K562 (cell line): ENCODE data around the gene ADAMTSL2. TPM values are rescaled to one million over a fixed set of nuclear protein-coding genes. Genes with fewer than 3 reads are reported as not detected.

ENCODE experiments used
- ATAC-seq: fragments of 200-7000 bp; cut with Tn5 transposase; 3 replicates; pipeline ENCODE4 v1.9.1; 2020; ENCODE audit warnings: moderate library complexity
- BruUV-seq: library from RNA; stranded (reverse); fragments of 400-500 nt; replicated peaks from 2 replicates; lab custom pipeline; 2021; lab: Mats Ljungman, UMichigan
- CTCF ChIA-PET: fragments of 300-600 bp; formaldehyde crosslinking; extraction: SDS; loops from one replicate; lab custom pipeline; 2021; ENCODE audit warnings: low intra/inter-chr PET ratio; lab: Yijun Ruan, JAX
- POLR2A ChIA-PET: fragments of 300-600, 350-650 bp; sonication (Branson Sonifier 250); formaldehyde crosslinking; extraction: SDS; loops from one replicate; lab custom pipeline; 2021; ENCODE audit warnings: antibody characterized with exemption, inconsistent platforms; lab: Yijun Ruan, JAX
- DNase-seq, 4 experiments: peaks; one replicate each; pipeline versions ENCODE4 v3.0.0 to v3.0.0-alpha.2; 2011 to 2018; ENCODE audit warnings: low spot score in 3 of 4, mixed read lengths in 3 of 4; ENCODE audit errors: extremely low read depth in 1 of 4
- FAIRE-seq: peaks from 2 replicates; lab custom pipeline; 2011; peaks lifted over from hg19 to GRCh38; lab: Jason Lieb, UNC
- H2AFZ ChIP-seq: 2 replicates; pipeline ENCODE4 v1.6.0; 2011; ENCODE audit warnings: low read depth, low read length, control low read depth, inconsistent platforms
- H3K27ac ChIP-seq: fragments of 200-600 bp; 3 replicates; pipeline ENCODE4 v1.8.0; 2011; ENCODE audit warnings: low read depth, mild to moderate bottlenecking, control low read depth, inconsistent platforms, low read length, moderate library complexity, mixed read lengths; ENCODE audit errors: extremely low read depth
- H3K27me3 ChIP-seq, 2 experiments: fragments of 300-600 bp in 1 of 2; 2 replicates in 1 of 2; 3 replicates in 1 of 2; pipeline versions ENCODE4 v1.6.0 to v1.8.0; 2011; ENCODE audit warnings: inconsistent platforms in 2 of 2, low read length in 2 of 2, mild to moderate bottlenecking in 1 of 2, mixed read lengths in 1 of 2, moderate library complexity in 1 of 2; ENCODE audit not compliant: control insufficient read depth in 2 of 2, insufficient read depth in 2 of 2
- H3K36me3 ChIP-seq: fragments of 300-600 bp; 3 replicates; pipeline ENCODE4 v1.8.0; 2011; ENCODE audit warnings: mild to moderate bottlenecking, low read length, inconsistent platforms; ENCODE audit not compliant: control insufficient read depth, insufficient read depth
- H3K4me1 ChIP-seq, 2 experiments: fragments of 200-600 bp in 1 of 2; replicated peaks in 1 of 2; 2 replicates in 1 of 2; 3 replicates in 1 of 2; pipeline versions ENCODE4 v1.5.1 to v1.8.0; 2011; ENCODE audit warnings: inconsistent platforms in 2 of 2, low read length in 2 of 2, mild to moderate bottlenecking in 1 of 2, mixed read lengths in 1 of 2, moderate library complexity in 1 of 2; ENCODE audit not compliant: control insufficient read depth in 2 of 2, insufficient read depth in 2 of 2
- H3K4me2 ChIP-seq: 2 replicates; pipeline ENCODE4 v1.6.1; 2011; ENCODE audit warnings: low read length, control low read depth, inconsistent platforms, mixed read lengths; ENCODE audit not compliant: insufficient read depth
- H3K4me3 ChIP-seq: fragments of 200-600 bp; sonication (generic), shearing (Covaris generic); 2 replicates; pipeline ENCODE4 v1.5.1; 2016; ENCODE audit warnings: control low read depth, inconsistent platforms
- H3K79me2 ChIP-seq: fragments of 200-600 bp; 3 replicates; pipeline ENCODE4 v1.8.0; 2011; ENCODE audit warnings: low read length, inconsistent platforms; ENCODE audit not compliant: control insufficient read depth, insufficient read depth
- H3K9ac ChIP-seq, 2 experiments: 2 replicates each; pipeline versions ENCODE4 v1.6.0 to v1.6.1; 2011; ENCODE audit warnings: low read depth in 2 of 2, low read length in 2 of 2, control low read depth in 1 of 2, inconsistent platforms in 1 of 2, mild to moderate bottlenecking in 1 of 2, mixed read lengths in 1 of 2; ENCODE audit not compliant: insufficient read depth in 1 of 2
- H3K9me1 ChIP-seq: one replicate; pipeline ENCODE4 v1.6.0; 2011; ENCODE audit warnings: inconsistent platforms, mild to moderate bottlenecking, low read length, moderate library complexity; ENCODE audit not compliant: control insufficient read depth, insufficient read depth
- H3K9me3 ChIP-seq: replicated peaks from 2 replicates; pipeline ENCODE4 v1.5.1; 2011; ENCODE audit warnings: low read depth, low read length, inconsistent platforms; ENCODE audit not compliant: control insufficient read depth, insufficient read depth
- H4K20me1 ChIP-seq: replicated peaks from 2 replicates; pipeline ENCODE4 v1.6.1; 2011; ENCODE audit warnings: low read length, inconsistent platforms, mixed read lengths; ENCODE audit not compliant: control insufficient read depth, insufficient read depth
- ATF1 ChIP-seq, 2 experiments: fragments of 450-650 bp in 1 of 2; IDR thresholded peaks; 2 replicates each; pipeline ENCODE4 v1.6.1; 2016; ENCODE audit warnings: missing compliant biosample characterization in 1 of 2, missing genetic modification characterization in 1 of 2
- DMBX1 ChIP-seq: fragments of 250-450 bp; sonication (Bioruptor Pico); IDR thresholded peaks from 2 replicates; pipeline ENCODE4 v1.8.0; 2022; ENCODE audit warnings: inconsistent platforms, mild to moderate bottlenecking, moderate library complexity, borderline replicate concordance
- EHMT2 ChIP-seq: fragments of 450-650 bp; IDR thresholded peaks from 2 replicates; pipeline ENCODE4 v1.6.1; 2018; ENCODE audit warnings: antibody characterized with exemption
- ESRRB ChIP-seq: fragments of 250-450 bp; sonication (Bioruptor Pico); IDR thresholded peaks from 2 replicates; pipeline ENCODE4 v1.5.0; 2020; ENCODE audit warnings: mild to moderate bottlenecking, moderate library complexity, borderline replicate concordance
- KLF6 ChIP-seq: fragments of 250-450 bp; sonication (Bioruptor Pico); IDR thresholded peaks from 2 replicates; pipeline ENCODE4 v1.4.0; 2020; ENCODE audit warnings: mild to moderate bottlenecking, moderate library complexity, borderline replicate concordance
- RBBP5 ChIP-seq: fragments of 200-600 bp; sonication (generic); IDR thresholded peaks from 2 replicates; pipeline ENCODE4 v1.6.1; 2012; ENCODE audit warnings: borderline replicate concordance, mild to moderate bottlenecking, low read length, control low read depth, inconsistent platforms; ENCODE audit not compliant: insufficient read depth, poor library complexity, severe bottlenecking
- SIRT6 ChIP-seq: IDR thresholded peaks from one replicate; pipeline ENCODE4 v1.6.1; 2012; ENCODE audit warnings: low read depth, mild to moderate bottlenecking, control low read depth, inconsistent platforms, low read length, moderate library complexity
- SPI1 ChIP-seq: IDR thresholded peaks from 2 replicates; pipeline ENCODE4 v1.6.1; 2011; ENCODE audit warnings: low read depth, low read length, control low read depth, borderline replicate concordance
- ZC3H8 ChIP-seq: fragments of 450-650 bp; IDR thresholded peaks from 2 replicates; pipeline ENCODE4 v1.6.1; 2017
- ZFP36 ChIP-seq: fragments of 150-350 bp; IDR thresholded peaks from 2 replicates; pipeline ENCODE4 v1.6.1; 2018; ENCODE audit warnings: low read length, low read depth; ENCODE audit not compliant: partially characterized antibody
- ZKSCAN8 ChIP-seq: fragments of 200-800 bp; sonication (Bioruptor generic); IDR thresholded peaks from 2 replicates; pipeline ENCODE4 v1.6.1; 2016; ENCODE audit warnings: missing genetic modification characterization, missing compliant biosample characterization
- ZNF143 ChIP-seq: sonication (generic); formaldehyde crosslinking; IDR thresholded peaks from 2 replicates; pipeline ENCODE4 v1.9.0; 2022; ENCODE audit warnings: mild to moderate bottlenecking, missing genetic modification reagents
- ZNF609 ChIP-seq: sonication (generic); formaldehyde crosslinking; IDR thresholded peaks from 2 replicates; pipeline ENCODE4 v1.8.1; 2023; ENCODE audit warnings: missing genetic modification reagents, mild to moderate bottlenecking, borderline replicate concordance
- WGBS: fragments of 100-300 bp; shearing (Covaris generic); methylation state at CpG from one replicate; pipeline ENCODE4 v1.1.6; 2016; ENCODE audit warnings: low coverage, mixed read lengths; ENCODE audit not compliant: insufficient coverage; ENCODE audit errors: missing lambda C conversion rate; 5-methylcytosine and 5-hydroxymethylcytosine counted together
- in situ Hi-C: fragments of 300-500 bp; cut with MboI; formaldehyde crosslinking; loops from 4 replicates; pipeline ENCODE4 v1.15.0; 2018; ENCODE audit warnings: inconsistent platforms, mixed read lengths
- intact Hi-C: fragments of 100-400 bp; cut with micrococcal nuclease; formaldehyde crosslinking; loops from 2 replicates; pipeline ENCODE4 v1.14.2; 2022
- polyA plus RNA-seq, 8 experiments: library from polyadenylated mRNA; depleted of rRNA in 4 of 8; stranded (reverse) in 5 of 8; unstranded in 3 of 8; fragments of >200 nt; fragmentation: Nextera tagmentation in 2 of 8; fragmentation: Illumina TruSeq in 1 of 8; extraction: Ambion mirVana in 2 of 8; extraction: Trizol in 1 of 8; gene quantifications; 2 replicates each; pipeline versions ENCODE4 v1.2.1 to v1.2.3, GENCODE V29; 2011 to 2014; ENCODE audit warnings: inconsistent platforms in 1 of 8, missing spikeins in 1 of 8
- total RNA-seq, 7 experiments: library from RNA; depleted of rRNA in 6 of 7; stranded (reverse); fragments of >200 nt in 6 of 7; fragmentation: Illumina TruSeq in 2 of 7; extraction: Trizol in 2 of 7; gene quantifications; 2 replicates each; pipeline versions ENCODE4 v1.2.1 to v1.2.3, GENCODE V29; 2011 to 2021; ENCODE audit warnings: low replicate concordance in 1 of 7
- TF ChIP-seq, protein P1 (sequence below): sonication (generic); formaldehyde crosslinking; IDR thresholded peaks from 2 replicates; pipeline ENCODE4 v1.8.0; 2022; ENCODE audit warnings: missing genetic modification reagents, mild to moderate bottlenecking, borderline replicate concordance

Gene ADAMTSL2
- total and polyA plus RNA-seq, 9 of the 15 experiments (the other 6 are each of a cell fraction or from before 2014, with no cell fraction given): 0.04 TPM; not detected in 8

DNA sequence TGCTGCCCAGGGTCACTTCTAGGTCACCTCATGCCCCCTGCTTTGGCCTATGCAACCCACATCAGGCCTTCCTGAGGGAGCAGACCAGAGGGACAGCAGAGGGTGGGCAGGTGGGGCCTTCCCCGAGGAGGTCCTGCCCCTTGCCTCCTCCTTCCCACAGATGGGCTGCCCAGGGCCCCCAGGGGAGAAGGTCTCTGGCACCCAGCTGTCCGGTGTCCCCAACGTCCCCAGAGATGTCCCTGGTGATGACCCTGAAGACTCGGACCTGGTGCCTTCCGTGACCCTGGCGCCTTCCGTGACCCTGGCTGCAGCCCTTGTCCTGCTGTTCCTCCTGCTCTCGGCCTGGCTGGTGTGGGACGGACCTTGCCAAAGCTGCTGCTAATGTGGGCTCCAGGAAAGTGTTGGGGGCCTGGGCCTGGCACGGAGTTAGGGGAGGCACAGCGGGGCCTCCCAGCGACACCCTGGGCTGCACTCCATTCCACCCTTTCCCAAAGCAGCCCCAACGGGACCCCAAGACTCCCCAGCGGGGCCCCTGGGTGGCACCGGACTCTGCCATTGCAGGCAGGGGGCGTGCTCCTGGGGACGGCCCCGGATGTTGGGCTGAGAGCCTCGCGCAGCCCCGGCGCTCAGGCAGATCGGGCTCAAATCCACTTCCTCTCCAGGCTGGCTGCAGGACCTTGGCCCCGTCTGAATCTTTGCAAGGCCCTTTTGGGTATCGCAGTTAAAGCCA lies 48.8 kb upstream of the ADAMTSL2 start:
- H3K4me3 ChIP-seq: no peak overlapping the region
- TF ChIP-seq ZFP36: no peak
- no peak for TF ChIP-seq ZNF143 (CRISPR knock-in tag)
- TF ChIP-seq SIRT6: no peak
- TF ChIP-seq ZNF609 (CRISPR knock-in tag): no peak
- TF ChIP-seq EHMT2: no peak
- TF ChIP-seq RBBP5: no peak
- no peak for TF ChIP-seq ATF1 (CRISPR knock-in tag; IDR thresholded peaks at IDR 0.05)
- no peak for TF ChIP-seq ATF1 (tag; IDR thresholded peaks at IDR 0.05)
- no peak for TF ChIP-seq DMBX1 (CRISPR knock-in tag)
- no peak for TF ChIP-seq ESRRB (CRISPR knock-in tag)
- peak; percentile 62; the same call in 1 of the 2 replicates for TF ChIP-seq SPI1
- no peak for TF ChIP-seq ZKSCAN8 (CRISPR knock-in tag)
- TF ChIP-seq, protein P1, sequence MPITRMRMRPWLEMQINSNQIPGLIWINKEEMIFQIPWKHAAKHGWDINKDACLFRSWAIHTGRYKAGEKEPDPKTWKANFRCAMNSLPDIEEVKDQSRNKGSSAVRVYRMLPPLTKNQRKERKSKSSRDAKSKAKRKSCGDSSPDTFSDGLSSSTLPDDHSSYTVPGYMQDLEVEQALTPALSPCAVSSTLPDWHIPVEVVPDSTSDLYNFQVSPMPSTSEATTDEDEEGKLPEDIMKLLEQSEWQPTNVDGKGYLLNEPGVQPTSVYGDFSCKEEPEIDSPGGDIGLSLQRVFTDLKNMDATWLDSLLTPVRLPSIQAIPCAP (CRISPR knock-in tag): no peak
- TF ChIP-seq KLF6 (CRISPR knock-in tag): no peak
- TF ChIP-seq ZC3H8: no peak

More for the DNA sequence above, 48.8 kb upstream of the ADAMTSL2 start:
- Histone ChIP-seq H3K4me2 (peak overlapping the region; percentile 11; the same call in 1 of the 2 replicates), H3K9me3 (no peaks in the 10 kb centered on the region), H3K9ac (peak overlapping the region in 1 of 2 experiments; percentile 52; a peak in 1 of 4 replicates), H3K27ac (no peak overlapping the region), H3K36me3 (no peaks in the 10 kb centered on the region), H3K9me1 (no peaks in the 10 kb centered on the region), H2AFZ (no peak overlapping the region), H3K27me3 (peaks cover 19 to 64% of the 10 kb centered on the region in 2 experiments; a peak in 4 of 5 replicates), H4K20me1 (no peaks in the 10 kb centered on the region), H3K4me1 (peaks cover 0 to 35% of the 10 kb centered on the region in 2 experiments; a peak in 3 of 5 replicates), H3K79me2 (no peaks in the 10 kb centered on the region)
- CTCF ChIA-PET: interaction anchor here (0.9 to 2.0 kb wide), 5 partner anchors 48 to 464 kb away, joined by 3 to 33 read pairs (median 5); no protein-coding TSS in a partner anchor
- in situ Hi-C loops (loop anchor here (5.0 kb wide), 1 partner anchor 298 kb away; no protein-coding TSS in a partner anchor), intact Hi-C loops (loop anchor here (1.0 to 2.0 kb wide), 3 partner anchors 79 to 301 kb away; no protein-coding TSS in a partner anchor)
- ATAC-seq (peak; percentile 61), FAIRE-seq (no peak), DNase-seq (peak in 2 of 4 experiments; percentile 29 to 33)
- BruUV-seq: no TSS peak
- POLR2A ChIA-PET: interaction anchor here (1.0 to 1.3 kb wide), 2 partner anchors 20 to 130 kb away, joined by 3 to 4 read pairs; partner anchors contain the start of gene SURF1
- WGBS: 19% methylated on average over 25 of the region's 25 CpGs
